SU-DHL-6 (cell line): ENCODE data around the gene DCDC2.

Experiments used
- CTCF ChIP-seq: fragments of 200-600 bp; sonication (generic); IDR thresholded peaks from one replicate; pipeline ENCODE4 v1.5.1; 2017; ENCODE audit warnings: antibody characterized with exemption, mild to moderate bottlenecking, low read length, moderate library complexity; ENCODE audit not compliant: insufficient read depth, poor library complexity, severe bottlenecking
- EZH2phosphoT487 ChIP-seq: fragments of 200-600 bp; sonication (generic), shearing (Covaris generic); conservative IDR thresholded peaks from 2 replicates; pipeline ENCODE4 v1.6.1; 2018; ENCODE audit warnings: mild to moderate bottlenecking, antibody characterized with exemption, low read length, moderate library complexity, mixed read lengths

GRCh38 chr6:24274441-24275083 is 83.3 kb downstream of the DCDC2 start:
- TF ChIP-seq EZH2phosphoT487, result no peak
- TF ChIP-seq CTCF, result peak; percentile 83
